HepG2 (cell line): Measurements from ENCODE around the gene ATXN7L3. TPM values are rescaled to one million over a fixed set of nuclear protein-coding genes. Genes with fewer than 3 reads are reported as not detected.
A peak's percentile ranks its signal among the peaks of the same experiment; 100 is the strongest.

Source experiments
- ARID5B ChIP-seq: IDR thresholded peaks from 2 replicates; pipeline ENCODE4 v1.4.0; 2020; ENCODE audit warnings: mild to moderate bottlenecking, missing genetic modification reagents
- ATF7 ChIP-seq, 2 experiments: fragments of 450-650 bp in 1 of 2; sonication (generic) in 1 of 2; formaldehyde crosslinking in 1 of 2; IDR thresholded peaks; 2 replicates each; pipeline versions ENCODE4 v1.4.0 to v1.6.1; 2016 to 2020; ENCODE audit warnings: antibody characterized with exemption in 1 of 2, mild to moderate bottlenecking in 1 of 2, missing genetic modification reagents in 1 of 2
- ATM ChIP-seq: fragments of 450-650 bp; IDR thresholded peaks from 2 replicates; pipeline ENCODE4 v1.7.1; 2017; ENCODE audit warnings: mild to moderate bottlenecking, borderline replicate concordance
- BRD4 ChIP-seq: sonication (generic); formaldehyde crosslinking; IDR thresholded peaks from 2 replicates; pipeline ENCODE4 v1.4.0; 2020; ENCODE audit warnings: missing genetic modification reagents
- EHMT2 ChIP-seq: fragments of 200-600 bp; sonication (generic); IDR thresholded peaks from 2 replicates; pipeline ENCODE4 v1.7.0; 2017; ENCODE audit warnings: antibody characterized with exemption, low read depth, low read length, borderline replicate concordance
- KAT7 ChIP-seq: IDR thresholded peaks from 2 replicates; pipeline ENCODE4 v1.6.1; 2018; ENCODE audit warnings: borderline replicate concordance, missing compliant biosample characterization
- MLXIP ChIP-seq: sonication (generic); formaldehyde crosslinking; IDR thresholded peaks from 2 replicates; pipeline ENCODE4 v1.9.0; 2021; ENCODE audit warnings: missing genetic modification reagents, borderline replicate concordance
- POGK ChIP-seq: sonication (generic); formaldehyde crosslinking; conservative IDR thresholded peaks from 2 replicates; pipeline ENCODE4 v1.8.0; 2022; ENCODE audit warnings: mild to moderate bottlenecking, moderate library complexity, missing genetic modification reagents
- RCOR2 ChIP-seq: IDR thresholded peaks from 2 replicates; pipeline ENCODE4 v1.6.1; 2016; ENCODE audit warnings: missing biosample characterization, missing genetic modification reagents
- RFX3 ChIP-seq: IDR thresholded peaks from 2 replicates; pipeline ENCODE4 v1.6.1; 2016; ENCODE audit warnings: missing biosample characterization, missing genetic modification reagents
- SMC3 ChIP-seq: IDR thresholded peaks from 2 replicates; pipeline ENCODE4 v1.6.1; 2011; ENCODE audit warnings: low read length, improper control_type of control experiment
- UBTF ChIP-seq: sonication (generic); formaldehyde crosslinking; IDR thresholded peaks from 2 replicates; pipeline ENCODE4 v1.4.0; 2020; ENCODE audit warnings: mild to moderate bottlenecking, missing genetic modification reagents
- ZNF317 ChIP-seq: sonication (generic); formaldehyde crosslinking; IDR thresholded peaks from 2 replicates; pipeline ENCODE4 v1.5.0; 2020; ENCODE audit warnings: mild to moderate bottlenecking, missing genetic modification reagents
- ZNF34 ChIP-seq: sonication (generic); formaldehyde crosslinking; IDR thresholded peaks from 2 replicates; pipeline ENCODE4 v1.4.0; 2020; ENCODE audit warnings: mild to moderate bottlenecking, missing genetic modification reagents, borderline replicate concordance
- ZNF558 ChIP-seq: sonication (generic); formaldehyde crosslinking; IDR thresholded peaks from 2 replicates; pipeline ENCODE4 v1.9.0; 2022; ENCODE audit warnings: mild to moderate bottlenecking, missing genetic modification reagents, borderline replicate concordance
- ZNF670 ChIP-seq: sonication (generic); formaldehyde crosslinking; IDR thresholded peaks from 2 replicates; pipeline ENCODE4 v1.8.0; 2022; ENCODE audit warnings: mild to moderate bottlenecking, missing genetic modification reagents, borderline replicate concordance
- ZNF749 ChIP-seq: sonication (generic); formaldehyde crosslinking; IDR thresholded peaks from 2 replicates; pipeline ENCODE4 v1.8.0; 2022; ENCODE audit warnings: mild to moderate bottlenecking, missing genetic modification reagents, moderate library complexity, borderline replicate concordance
- polyA plus RNA-seq, 8 experiments: library from polyadenylated mRNA; depleted of rRNA in 3 of 8; stranded (reverse) in 7 of 8; unstranded in 1 of 8; fragments of >200 nt; fragmentation: Illumina TruSeq in 4 of 8; extraction: Trizol in 4 of 8; gene quantifications; 2 replicates each; pipeline versions ENCODE4 v1.2.1 to v1.2.3, GENCODE V29; 2011 to 2016; ENCODE audit warnings: low read depth in 4 of 8, missing spikeins in 1 of 8, mixed read lengths in 1 of 8; ENCODE audit not compliant: insufficient read depth in 1 of 8
- total RNA-seq, 5 experiments: library from RNA; depleted of rRNA; stranded (reverse); fragments of >200 nt; fragmentation: Illumina TruSeq; extraction: Trizol; gene quantifications; 2 replicates each; pipeline ENCODE4 v1.2.3, GENCODE V29; 2016; ENCODE audit warnings: low read depth in 1 of 5

The ATXN7L3 gene
- total and polyA plus RNA-seq, 2 of the 13 experiments (the other 11 are each of a cell fraction or from before 2014, with no cell fraction given): 44.5 to 59.1 TPM

- TF ChIP-seq KAT7 (peak; percentile 53; the same call in 1 of the 2 replicates), ZNF558 (no peak), EHMT2 (no peak), RCOR2 (CRISPR knock-in tag) (peak; percentile 70), ZNF317 (CRISPR knock-in tag) (peak; percentile 60; the same call in 1 of the 2 replicates), ZNF670 (CRISPR knock-in tag) (no peak), ZNF34 (CRISPR knock-in tag) (peak; percentile 70; the same call in 1 of the 2 replicates), ARID5B (CRISPR knock-in tag) (0 out of 2 replicates have a peak, but pooled peaks have one; percentile 20), SMC3 (no peak; the same call in 1 of the 2 replicates), MLXIP (CRISPR knock-in tag) (peak; percentile 47; the same call in 1 of the 2 replicates), POGK (CRISPR knock-in tag) (peak; percentile 74), UBTF (CRISPR knock-in tag) (peak; percentile 82), ZNF749 (CRISPR knock-in tag) (peak; percentile 89; the same call in 1 of the 2 replicates), ATM (no peak), ATF7 (IDR thresholded peaks at IDR 0.05) (peak; percentile 68), ATF7 (CRISPR knock-in tag; IDR thresholded peaks at IDR 0.05) (0 out of 2 replicates have a peak, but pooled peaks have one; percentile 45), RFX3 (CRISPR knock-in tag) (no peak), BRD4 (CRISPR knock-in tag) (peak; percentile 39; the same call in 1 of the 2 replicates)
These were observed 13.2 kb downstream of the ATXN7L3 start, which contains the start of gene TMUB2 (continued) for GRCh38 chr17:44186307-44187130.
